Measurements from ENCODE around the gene MAPT.

DNA sequence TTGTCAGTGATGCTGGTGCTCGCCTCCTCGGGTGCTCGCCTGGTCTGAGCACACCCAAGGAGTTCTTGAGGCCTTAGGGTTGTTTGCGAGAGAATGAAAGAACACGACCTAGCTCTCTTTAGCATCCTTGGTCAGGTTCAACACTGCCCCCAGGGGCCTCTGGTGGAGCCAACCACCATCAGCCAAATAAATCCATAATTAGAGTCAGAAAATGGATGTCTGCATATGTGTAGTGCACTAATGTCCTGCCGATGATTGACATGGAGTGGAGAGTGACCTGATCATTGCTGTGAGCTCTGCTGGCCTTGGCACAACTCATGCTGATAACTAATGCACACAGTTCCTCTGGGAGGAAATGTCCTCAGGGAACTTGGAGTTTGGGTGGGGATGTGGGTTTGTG is 96.5 kb downstream of the MAPT start:
- TF ChIP-seq CTCF (IDR thresholded peaks at IDR 0.05 in 2 of 3, conservative IDR thresholded peaks at IDR 0.05 in 1 of 3; ENCODE audit: borderline replicate concordance in 1 of 3, insufficient read depth in 1 of 3, low read depth in 2 of 3, low read length in 2 of 3) (peak in 2 of 3 experiments; percentile 34 to 37; a peak in 1 of 6 replicates), CEBPB (IDR thresholded peaks at IDR 0.05; ENCODE audit: low read depth) (no peak), ATF3 (IDR thresholded peaks at IDR 0.05) (no peak), SP1 (IDR thresholded peaks at IDR 0.05; ENCODE audit: low read depth) (no peak), SIN3A (IDR thresholded peaks at IDR 0.05; ENCODE audit: low read depth) (no peak), FOSL1 (IDR thresholded peaks at IDR 0.05; ENCODE audit: low read depth) (no peak), EZH2 (IDR thresholded peaks at IDR 0.05) (no peak)

All from HCT116 (cell line).